ENCODE results near the gene ZNF423. TPM values are rescaled to one million over a fixed set of nuclear protein-coding genes. Genes with fewer than 3 reads are reported as not detected.

The ZNF423 gene
- total and polyA plus RNA-seq, 2 of the 13 experiments (the other 11 are each of a cell fraction or from before 2014, with no cell fraction given), result 0.07 to 0.31 TPM

DNA sequence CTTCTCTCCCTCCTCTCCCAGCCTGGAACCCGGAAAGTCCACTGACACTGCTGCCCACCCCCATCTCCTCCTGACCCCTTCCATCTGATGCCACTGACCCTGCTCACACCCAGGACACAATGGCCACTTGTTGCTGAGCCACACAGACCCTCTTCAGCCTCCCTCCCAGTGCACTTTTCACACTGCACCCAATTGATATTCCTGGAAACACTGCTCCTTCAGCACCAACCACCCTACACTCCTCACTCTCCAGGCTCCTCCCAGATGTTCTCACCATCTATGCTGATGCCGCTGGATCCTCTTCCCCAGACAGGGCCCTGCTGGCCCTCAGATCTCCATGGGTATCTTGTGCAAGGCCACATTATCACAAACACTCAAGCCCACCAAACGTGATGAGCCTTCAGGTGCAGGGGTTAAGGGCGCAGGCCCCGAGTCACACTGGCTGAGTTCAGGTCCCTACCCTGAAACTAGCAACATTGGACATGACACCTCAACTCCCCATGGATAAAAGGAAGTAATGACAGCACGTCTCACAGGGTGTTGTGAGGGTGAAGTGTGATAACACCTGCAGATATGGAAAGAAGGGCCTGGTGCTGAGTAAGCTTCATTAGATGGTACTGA is 238.1 kb downstream of the ZNF423 start:
- CTCF ChIA-PET (ENCODE audit: low intra/inter-chr PET ratio, low total read pairs), result no interaction called here
- Histone ChIP-seq H3K27me3 (ENCODE audit: control insufficient read depth in 1 of 2, insufficient read depth in 2 of 2, low read length in 2 of 2) (peaks cover 0 to 18% of the 10 kb centered on the region in 2 experiments; a peak in 3 of 5 replicates), H4K20me1 (ENCODE audit: insufficient read depth, low read length) (peaks cover 4% of the 10 kb centered on the region; the same call in 1 of the 2 replicates), H2AFZ (ENCODE audit: low read length) (no peak overlapping the region), H3K27ac (ENCODE audit: extremely low read length, insufficient read depth, low read length) (no peak overlapping the region), H3K79me2 (ENCODE audit: insufficient read depth, low read length) (no peaks in the 10 kb centered on the region), H3K4me3 (replicated peaks in 1 of 3; ENCODE audit: insufficient read depth in 1 of 3, low read depth in 2 of 3, low read length in 3 of 3) (no peak overlapping the region), H3K9ac (ENCODE audit: insufficient read depth, low read depth, low read length) (no peak overlapping the region), H3K4me2 (ENCODE audit: low read depth, low read length) (no peak overlapping the region), H3K4me1 (ENCODE audit: insufficient read depth, low read length) (peaks cover 12% of the 10 kb centered on the region), H3K9me3 (ENCODE audit: low read length) (no peaks in the 10 kb centered on the region), H3K36me3 (replicated peaks in 1 of 2; ENCODE audit: control insufficient read depth in 1 of 2, insufficient read depth in 2 of 2, low read length in 2 of 2) (no peaks in the 10 kb centered on the region)
- TF ChIP-seq ZNF652 (CRISPR knock-in tag; IDR thresholded peaks at IDR 0.05; ENCODE audit: borderline replicate concordance, low read depth) (no peak), ATAD3A (CRISPR knock-in tag; IDR thresholded peaks at IDR 0.05) (no peak), YEATS2 (CRISPR knock-in tag; IDR thresholded peaks at IDR 0.05; ENCODE audit: borderline replicate concordance) (no peak), POLR2AphosphoS2 (IDR thresholded peaks at IDR 0.05; ENCODE audit: low read depth, low read length) (no peak), RFX1 (IDR thresholded peaks at IDR 0.05) (no peak), FOXA3 (CRISPR knock-in tag; IDR thresholded peaks at IDR 0.05) (no peak)
- TF ChIP-seq, protein P1, sequence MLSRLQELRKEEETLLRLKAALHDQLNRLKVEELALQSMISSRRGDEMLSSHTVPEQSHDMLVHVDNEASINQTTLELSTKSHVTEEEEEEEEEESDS (CRISPR knock-in tag; IDR thresholded peaks at IDR 0.05; ENCODE audit: borderline replicate concordance), result no peak
- TF ChIP-seq, protein P2, sequence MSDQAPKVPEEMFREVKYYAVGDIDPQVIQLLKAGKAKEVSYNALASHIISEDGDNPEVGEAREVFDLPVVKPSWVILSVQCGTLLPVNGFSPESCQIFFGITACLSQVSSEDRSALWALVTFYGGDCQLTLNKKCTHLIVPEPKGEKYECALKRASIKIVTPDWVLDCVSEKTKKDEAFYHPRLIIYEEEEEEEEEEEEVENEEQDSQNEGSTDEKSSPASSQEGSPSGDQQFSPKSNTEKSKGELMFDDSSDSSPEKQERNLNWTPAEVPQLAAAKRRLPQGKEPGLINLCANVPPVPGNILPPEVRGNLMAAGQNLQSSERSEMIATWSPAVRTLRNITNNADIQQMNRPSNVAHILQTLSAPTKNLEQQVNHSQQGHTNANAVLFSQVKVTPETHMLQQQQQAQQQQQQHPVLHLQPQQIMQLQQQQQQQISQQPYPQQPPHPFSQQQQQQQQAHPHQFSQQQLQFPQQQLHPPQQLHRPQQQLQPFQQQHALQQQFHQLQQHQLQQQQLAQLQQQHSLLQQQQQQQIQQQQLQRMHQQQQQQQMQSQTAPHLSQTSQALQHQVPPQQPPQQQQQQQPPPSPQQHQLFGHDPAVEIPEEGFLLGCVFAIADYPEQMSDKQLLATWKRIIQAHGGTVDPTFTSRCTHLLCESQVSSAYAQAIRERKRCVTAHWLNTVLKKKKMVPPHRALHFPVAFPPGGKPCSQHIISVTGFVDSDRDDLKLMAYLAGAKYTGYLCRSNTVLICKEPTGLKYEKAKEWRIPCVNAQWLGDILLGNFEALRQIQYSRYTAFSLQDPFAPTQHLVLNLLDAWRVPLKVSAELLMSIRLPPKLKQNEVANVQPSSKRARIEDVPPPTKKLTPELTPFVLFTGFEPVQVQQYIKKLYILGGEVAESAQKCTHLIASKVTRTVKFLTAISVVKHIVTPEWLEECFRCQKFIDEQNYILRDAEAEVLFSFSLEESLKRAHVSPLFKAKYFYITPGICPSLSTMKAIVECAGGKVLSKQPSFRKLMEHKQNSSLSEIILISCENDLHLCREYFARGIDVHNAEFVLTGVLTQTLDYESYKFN (CRISPR knock-in tag; conservative IDR thresholded peaks at IDR 0.05), result no peak
- no peak for ATAC-seq
- POLR2A ChIA-PET, result no interaction called here
- intact Hi-C loops (cut with micrococcal nuclease; ENCODE audit: unreplicated experiment), result no loop called here
- no TSS peak for BruUV-seq (replicated peaks)
- DNase-seq (ENCODE audit: low spot score), result no peak
- FAIRE-seq, result no peak
- in situ Hi-C loops (cut with HindIII; ENCODE audit: extremely low pct_ligation_motif_present, low pct_unique_long_range_greater_than_20kb), result no loop called here
- WGBS (ENCODE audit: low lambda C conversion rate), result 26% methylated on average over 6 of the region's 6 CpGs

Measured in HepG2 (cell line).